ENCODE results near the gene EXOC3L1.

EXOC3L1 gene, protein sequence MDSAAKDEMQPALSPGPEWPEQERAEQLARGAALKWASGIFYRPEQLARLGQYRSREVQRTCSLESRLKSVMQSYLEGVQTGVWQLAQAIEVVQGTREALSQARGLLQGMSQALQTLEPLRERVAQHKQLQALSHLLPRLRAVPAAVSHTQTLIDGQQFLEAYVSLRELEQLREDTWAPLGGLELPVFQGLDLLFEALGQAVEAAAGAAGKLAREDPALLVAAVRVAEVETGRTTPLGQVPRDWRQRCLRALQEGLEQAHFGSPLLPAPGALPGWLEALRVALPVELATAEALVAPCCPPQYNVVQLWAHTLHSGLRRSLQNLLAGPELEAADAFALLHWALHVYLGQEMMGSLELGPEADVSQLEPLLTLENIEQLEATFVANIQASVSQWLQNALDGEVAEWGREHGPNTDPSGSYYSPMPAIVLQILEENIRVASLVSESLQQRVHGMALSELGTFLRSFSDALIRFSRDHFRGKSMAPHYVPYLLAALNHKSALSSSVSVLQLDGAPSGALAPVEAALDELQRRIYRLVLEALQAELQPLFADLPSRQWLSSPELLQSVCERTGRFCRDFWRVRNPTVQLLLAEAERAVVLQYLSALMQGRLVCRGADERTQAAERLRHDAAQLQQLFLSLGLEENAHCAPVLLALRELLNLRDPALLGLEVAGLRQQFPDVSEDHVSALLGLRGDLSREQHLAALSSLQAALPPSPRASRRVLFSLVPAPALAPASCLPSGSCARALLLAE

DNA sequence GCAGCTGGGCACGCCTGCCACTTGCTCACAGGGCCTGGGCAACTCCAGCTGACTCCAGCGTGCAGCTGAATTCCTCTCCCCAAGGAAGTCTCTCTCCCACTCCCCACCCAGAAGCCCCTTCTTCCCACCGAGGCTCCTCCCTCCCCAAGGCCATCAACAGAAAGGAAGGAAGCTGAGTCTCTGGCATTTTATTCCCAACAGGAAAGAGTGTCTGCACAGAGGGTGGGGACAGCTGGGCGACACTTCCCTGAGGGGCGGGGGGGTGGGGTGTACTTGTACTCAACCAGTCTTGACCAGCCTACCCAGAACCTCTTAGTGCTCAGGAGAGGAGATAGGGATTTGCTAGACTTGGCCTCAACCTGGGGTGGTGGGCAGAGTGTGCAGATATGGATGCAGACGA is at the start of gene EXOC3L1:
EXOC3L1 (minus strand) TSS at position 96 of the 400 bp plus-strand sequence. CDS start 460 bp downstream, outside the sequence.
- no peak for TF ChIP-seq ZFP3 (CRISPR knock-in tag; IDR thresholded peaks at IDR 0.05)
- no peak for TF ChIP-seq ZC3H10 (CRISPR knock-in tag; IDR thresholded peaks at IDR 0.05)
- no peak for TF ChIP-seq ZFP30 (CRISPR knock-in tag; IDR thresholded peaks at IDR 0.05)
- no peak for TF ChIP-seq SNAI2 (CRISPR knock-in tag; IDR thresholded peaks at IDR 0.05)
- TF ChIP-seq RARB (CRISPR knock-in tag; IDR thresholded peaks at IDR 0.05) = no peak
- TF ChIP-seq, protein P1, sequence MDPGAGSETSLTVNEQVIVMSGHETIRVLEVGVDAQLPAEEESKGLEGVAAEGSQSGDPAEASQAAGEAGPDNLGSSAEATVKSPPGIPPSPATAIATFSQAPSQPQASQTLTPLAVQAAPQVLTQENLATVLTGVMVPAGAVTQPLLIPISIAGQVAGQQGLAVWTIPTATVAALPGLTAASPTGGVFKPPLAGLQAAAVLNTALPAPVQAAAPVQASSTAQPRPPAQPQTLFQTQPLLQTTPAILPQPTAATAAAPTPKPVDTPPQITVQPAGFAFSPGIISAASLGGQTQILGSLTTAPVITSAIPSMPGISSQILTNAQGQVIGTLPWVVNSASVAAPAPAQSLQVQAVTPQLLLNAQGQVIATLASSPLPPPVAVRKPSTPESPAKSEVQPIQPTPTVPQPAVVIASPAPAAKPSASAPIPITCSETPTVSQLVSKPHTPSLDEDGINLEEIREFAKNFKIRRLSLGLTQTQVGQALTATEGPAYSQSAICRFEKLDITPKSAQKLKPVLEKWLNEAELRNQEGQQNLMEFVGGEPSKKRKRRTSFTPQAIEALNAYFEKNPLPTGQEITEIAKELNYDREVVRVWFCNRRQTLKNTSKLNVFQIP (CRISPR knock-in tag; IDR thresholded peaks at IDR 0.05; ENCODE audit: borderline replicate concordance, low read depth) = no peak
- TF ChIP-seq, protein P2, sequence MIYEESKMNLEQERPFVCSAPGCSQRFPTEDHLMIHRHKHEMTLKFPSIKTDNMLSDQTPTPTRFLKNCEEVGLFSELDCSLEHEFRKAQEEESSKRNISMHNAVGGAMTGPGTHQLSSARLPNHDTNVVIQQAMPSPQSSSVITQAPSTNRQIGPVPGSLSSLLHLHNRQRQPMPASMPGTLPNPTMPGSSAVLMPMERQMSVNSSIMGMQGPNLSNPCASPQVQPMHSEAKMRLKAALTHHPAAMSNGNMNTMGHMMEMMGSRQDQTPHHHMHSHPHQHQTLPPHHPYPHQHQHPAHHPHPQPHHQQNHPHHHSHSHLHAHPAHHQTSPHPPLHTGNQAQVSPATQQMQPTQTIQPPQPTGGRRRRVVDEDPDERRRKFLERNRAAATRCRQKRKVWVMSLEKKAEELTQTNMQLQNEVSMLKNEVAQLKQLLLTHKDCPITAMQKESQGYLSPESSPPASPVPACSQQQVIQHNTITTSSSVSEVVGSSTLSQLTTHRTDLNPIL (CRISPR knock-in tag; IDR thresholded peaks at IDR 0.05; ENCODE audit: low read depth) = no peak
- no peak for TF ChIP-seq CSDC2 (CRISPR knock-in tag; IDR thresholded peaks at IDR 0.05)
- TF ChIP-seq ZNF565 (CRISPR knock-in tag; conservative IDR thresholded peaks at IDR 0.05; ENCODE audit: low read depth) = no peak
- TF ChIP-seq ZNF70 (CRISPR knock-in tag; IDR thresholded peaks at IDR 0.05) = no peak
- no peak for TF ChIP-seq TCF4 (CRISPR knock-in tag; IDR thresholded peaks at IDR 0.05; ENCODE audit: borderline replicate concordance)
- no peak for TF ChIP-seq ZNF8 (CRISPR knock-in tag; IDR thresholded peaks at IDR 0.05)
- TF ChIP-seq OSR1 (CRISPR knock-in tag; IDR thresholded peaks at IDR 0.05) = no peak
- TF ChIP-seq BACH2 (CRISPR knock-in tag; IDR thresholded peaks at IDR 0.05; ENCODE audit: borderline replicate concordance) = no peak
- no peak for TF ChIP-seq ESRRG (CRISPR knock-in tag; IDR thresholded peaks at IDR 0.05)
- TF ChIP-seq, protein P3, sequence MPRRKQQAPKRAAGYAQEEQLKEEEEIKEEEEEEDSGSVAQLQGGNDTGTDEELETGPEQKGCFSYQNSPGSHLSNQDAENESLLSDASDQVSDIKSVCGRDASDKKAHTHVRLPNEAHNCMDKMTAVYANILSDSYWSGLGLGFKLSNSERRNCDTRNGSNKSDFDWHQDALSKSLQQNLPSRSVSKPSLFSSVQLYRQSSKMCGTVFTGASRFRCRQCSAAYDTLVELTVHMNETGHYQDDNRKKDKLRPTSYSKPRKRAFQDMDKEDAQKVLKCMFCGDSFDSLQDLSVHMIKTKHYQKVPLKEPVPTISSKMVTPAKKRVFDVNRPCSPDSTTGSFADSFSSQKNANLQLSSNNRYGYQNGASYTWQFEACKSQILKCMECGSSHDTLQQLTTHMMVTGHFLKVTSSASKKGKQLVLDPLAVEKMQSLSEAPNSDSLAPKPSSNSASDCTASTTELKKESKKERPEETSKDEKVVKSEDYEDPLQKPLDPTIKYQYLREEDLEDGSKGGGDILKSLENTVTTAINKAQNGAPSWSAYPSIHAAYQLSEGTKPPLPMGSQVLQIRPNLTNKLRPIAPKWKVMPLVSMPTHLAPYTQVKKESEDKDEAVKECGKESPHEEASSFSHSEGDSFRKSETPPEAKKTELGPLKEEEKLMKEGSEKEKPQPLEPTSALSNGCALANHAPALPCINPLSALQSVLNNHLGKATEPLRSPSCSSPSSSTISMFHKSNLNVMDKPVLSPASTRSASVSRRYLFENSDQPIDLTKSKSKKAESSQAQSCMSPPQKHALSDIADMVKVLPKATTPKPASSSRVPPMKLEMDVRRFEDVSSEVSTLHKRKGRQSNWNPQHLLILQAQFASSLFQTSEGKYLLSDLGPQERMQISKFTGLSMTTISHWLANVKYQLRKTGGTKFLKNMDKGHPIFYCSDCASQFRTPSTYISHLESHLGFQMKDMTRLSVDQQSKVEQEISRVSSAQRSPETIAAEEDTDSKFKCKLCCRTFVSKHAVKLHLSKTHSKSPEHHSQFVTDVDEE (CRISPR knock-in tag; IDR thresholded peaks at IDR 0.05) = no peak
- no peak for TF ChIP-seq ARNTL (CRISPR knock-in tag; IDR thresholded peaks at IDR 0.05; ENCODE audit: borderline replicate concordance, low read depth)
- no peak for ATAC-seq

DNA sequence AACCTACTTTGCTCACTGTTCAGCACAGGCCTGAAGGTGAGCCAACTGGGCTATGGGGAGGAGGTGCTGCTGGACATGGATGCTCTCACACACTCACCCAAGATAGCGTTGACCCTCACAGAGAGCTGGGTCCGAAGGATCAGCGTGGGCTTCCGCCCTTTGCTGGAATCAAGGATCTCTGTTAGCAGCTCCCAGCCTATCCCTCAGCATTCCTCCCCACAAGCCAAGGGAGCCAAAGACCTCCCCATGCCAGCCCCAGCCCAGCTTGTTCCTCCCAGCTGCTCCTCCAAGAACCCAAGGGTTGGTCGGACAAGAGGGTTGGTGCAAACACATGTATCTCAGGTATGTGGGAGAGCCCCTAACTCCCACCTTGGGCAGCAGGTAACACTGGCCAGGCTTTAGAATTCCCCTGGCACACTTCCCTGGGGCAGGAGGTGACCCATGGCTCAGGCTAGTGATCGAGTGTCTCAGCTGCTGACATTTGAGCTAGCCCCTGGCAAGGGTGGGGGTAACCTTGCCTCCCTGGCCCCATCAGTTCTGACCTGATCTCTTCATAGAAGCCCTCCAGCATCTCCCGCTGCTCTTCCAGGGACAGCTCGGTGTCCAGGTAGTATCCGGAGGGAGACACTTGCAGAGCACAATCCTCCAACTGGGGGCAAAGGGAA is 49.0 kb upstream of the EXOC3L1 start:
- ATAC-seq = no peak
- TF ChIP-seq CSDC2 (CRISPR knock-in tag; IDR thresholded peaks at IDR 0.05) (no peak), SNAI2 (CRISPR knock-in tag; IDR thresholded peaks at IDR 0.05) (no peak), RARB (CRISPR knock-in tag; IDR thresholded peaks at IDR 0.05) (no peak), ISL1 (CRISPR knock-in tag; IDR thresholded peaks at IDR 0.05) (no peak), ARNTL (CRISPR knock-in tag; IDR thresholded peaks at IDR 0.05; ENCODE audit: borderline replicate concordance, low read depth) (no peak), ZC3H10 (CRISPR knock-in tag; IDR thresholded peaks at IDR 0.05) (no peak), OSR1 (CRISPR knock-in tag; IDR thresholded peaks at IDR 0.05) (no peak), GLIS3 (CRISPR knock-in tag; IDR thresholded peaks at IDR 0.05) (no peak), ZFP3 (CRISPR knock-in tag; IDR thresholded peaks at IDR 0.05) (no peak), ZNF70 (CRISPR knock-in tag; IDR thresholded peaks at IDR 0.05) (no peak), BACH2 (CRISPR knock-in tag; IDR thresholded peaks at IDR 0.05; ENCODE audit: borderline replicate concordance) (no peak), ESRRG (CRISPR knock-in tag; IDR thresholded peaks at IDR 0.05) (no peak), ZFP30 (CRISPR knock-in tag; IDR thresholded peaks at IDR 0.05) (no peak), TCF4 (CRISPR knock-in tag; IDR thresholded peaks at IDR 0.05; ENCODE audit: borderline replicate concordance) (no peak), ZNF8 (CRISPR knock-in tag; IDR thresholded peaks at IDR 0.05) (no peak)
- TF ChIP-seq, protein P4, sequence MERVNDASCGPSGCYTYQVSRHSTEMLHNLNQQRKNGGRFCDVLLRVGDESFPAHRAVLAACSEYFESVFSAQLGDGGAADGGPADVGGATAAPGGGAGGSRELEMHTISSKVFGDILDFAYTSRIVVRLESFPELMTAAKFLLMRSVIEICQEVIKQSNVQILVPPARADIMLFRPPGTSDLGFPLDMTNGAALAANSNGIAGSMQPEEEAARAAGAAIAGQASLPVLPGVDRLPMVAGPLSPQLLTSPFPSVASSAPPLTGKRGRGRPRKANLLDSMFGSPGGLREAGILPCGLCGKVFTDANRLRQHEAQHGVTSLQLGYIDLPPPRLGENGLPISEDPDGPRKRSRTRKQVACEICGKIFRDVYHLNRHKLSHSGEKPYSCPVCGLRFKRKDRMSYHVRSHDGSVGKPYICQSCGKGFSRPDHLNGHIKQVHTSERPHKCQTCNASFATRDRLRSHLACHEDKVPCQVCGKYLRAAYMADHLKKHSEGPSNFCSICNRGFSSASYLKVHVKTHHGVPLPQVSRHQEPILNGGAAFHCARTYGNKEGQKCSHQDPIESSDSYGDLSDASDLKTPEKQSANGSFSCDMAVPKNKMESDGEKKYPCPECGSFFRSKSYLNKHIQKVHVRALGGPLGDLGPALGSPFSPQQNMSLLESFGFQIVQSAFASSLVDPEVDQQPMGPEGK (CRISPR knock-in tag; IDR thresholded peaks at IDR 0.05; ENCODE audit: borderline replicate concordance) = no peak
- TF ChIP-seq, protein P1 (CRISPR knock-in tag; IDR thresholded peaks at IDR 0.05; ENCODE audit: borderline replicate concordance, low read depth) = no peak
- TF ChIP-seq, protein P3 (CRISPR knock-in tag; IDR thresholded peaks at IDR 0.05) = no peak
- TF ChIP-seq, protein P5, sequence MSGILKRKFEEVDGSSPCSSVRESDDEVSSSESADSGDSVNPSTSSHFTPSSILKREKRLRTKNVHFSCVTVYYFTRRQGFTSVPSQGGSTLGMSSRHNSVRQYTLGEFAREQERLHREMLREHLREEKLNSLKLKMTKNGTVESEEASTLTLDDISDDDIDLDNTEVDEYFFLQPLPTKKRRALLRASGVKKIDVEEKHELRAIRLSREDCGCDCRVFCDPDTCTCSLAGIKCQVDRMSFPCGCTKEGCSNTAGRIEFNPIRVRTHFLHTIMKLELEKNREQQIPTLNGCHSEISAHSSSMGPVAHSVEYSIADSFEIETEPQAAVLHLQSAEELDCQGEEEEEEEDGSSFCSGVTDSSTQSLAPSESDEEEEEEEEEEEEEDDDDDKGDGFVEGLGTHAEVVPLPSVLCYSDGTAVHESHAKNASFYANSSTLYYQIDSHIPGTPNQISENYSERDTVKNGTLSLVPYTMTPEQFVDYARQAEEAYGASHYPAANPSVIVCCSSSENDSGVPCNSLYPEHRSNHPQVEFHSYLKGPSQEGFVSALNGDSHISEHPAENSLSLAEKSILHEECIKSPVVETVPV (CRISPR knock-in tag; IDR thresholded peaks at IDR 0.05) = no peak

Measured in SK-N-SH treated with all-trans-retinoic acid at 6 μM for 48 hours (cell line).